Body of pancreas (tissue), 4 donors: Measurements from ENCODE around the gene CHCHD1.

Experiments
- CTCF ChIP-seq, 7 experiments: fragments of 450-650 bp in 4 of 7; fragments of 200-600 bp in 3 of 7; sonication (generic) in 3 of 7; IDR thresholded peaks; one replicate each; pipeline ENCODE4 v1.5.1; 2016 to 2019; ENCODE audit warnings: antibody characterized with exemption in 7 of 7
- POLR2A ChIP-seq, 3 donors: fragments of 450-650 bp; IDR thresholded peaks; one replicate each; pipeline ENCODE4 v1.6.1; 2016; ENCODE audit warnings: antibody characterized with exemption in 3 of 3, mild to moderate bottlenecking in 2 of 3

- TF ChIP-seq POLR2A (IDR thresholded peaks at IDR 0.05) (no peak), CTCF (IDR thresholded peaks at IDR 0.05) (no peak)
These were observed 10.1 kb downstream of the CHCHD1 start for GRCh38 chr10:73791871-73792400.
